Neural crest cell (in vitro differentiated cells): ENCODE measurements around the gene ATP8B1. TPM values are rescaled to one million over a fixed set of nuclear protein-coding genes. Genes with fewer than 3 reads are reported as not detected.

ENCODE experiments used
- DNase-seq: peaks from one replicate; pipeline ENCODE4 v3.0.0; 2021; ENCODE audit warnings: low read depth, mixed read lengths, low spot score
- H3K27ac Mint-ChIP-seq: one replicate; pipeline ENCODE4 v1.8.0; 2021; ENCODE audit warnings: mild to moderate bottlenecking, mixed read lengths; ENCODE audit not compliant: unreplicated experiment
- H3K27me3 Mint-ChIP-seq: 2 replicates; pipeline ENCODE4 v1.8.0; 2021; ENCODE audit warnings: low read depth, mild to moderate bottlenecking, mixed read lengths
- H3K36me3 Mint-ChIP-seq: 2 replicates; pipeline ENCODE4 v1.8.0; 2021; ENCODE audit warnings: low read depth, mild to moderate bottlenecking, mixed read lengths
- H3K4me1 Mint-ChIP-seq: 2 replicates; pipeline ENCODE4 v1.8.0; 2021; ENCODE audit warnings: mixed read lengths
- H3K4me3 Mint-ChIP-seq: one replicate; pipeline ENCODE4 v1.8.0; 2021; ENCODE audit warnings: mild to moderate bottlenecking, mixed read lengths
- H3K9me3 Mint-ChIP-seq: 2 replicates; pipeline ENCODE4 v1.8.0; 2021; ENCODE audit warnings: mixed read lengths
- CTCF ChIP-seq: fragments of 200-600 bp; sonication (generic); conservative IDR thresholded peaks from 2 replicates; pipeline ENCODE4 v1.5.0; 2021; ENCODE audit warnings: antibody characterized with exemption, mild to moderate bottlenecking
- total RNA-seq: library from RNA; stranded (reverse); gene quantifications from 2 replicates; pipeline ENCODE4 v1.2.1, GENCODE V29; 2021

Gene ATP8B1
- total RNA-seq, 1 donor from 2014 or later = 0.05 TPM

- DNase-seq = no peak
- TF ChIP-seq CTCF = no peak
- H3K36me3 Mint-ChIP-seq = no peaks in the 10 kb centered on the region
- no peak overlapping the region for H3K27ac Mint-ChIP-seq
- peaks cover 13% of the 10 kb centered on the region for H3K4me1 Mint-ChIP-seq
- peaks cover 3% of the 10 kb centered on the region for H3K27me3 Mint-ChIP-seq
- H3K4me3 Mint-ChIP-seq = no peak overlapping the region
- H3K9me3 Mint-ChIP-seq = no peaks in the 10 kb centered on the region
Observed at GRCh38 chr18:57791192-57791591, 11.9 kb downstream of the ATP8B1 start.

GRCh38 chr18:57790316-57790715 lies 12.8 kb downstream of the ATP8B1 start:
- no peak overlapping the region for H3K27ac Mint-ChIP-seq
- H3K36me3 Mint-ChIP-seq = no peaks in the 10 kb centered on the region
- H3K9me3 Mint-ChIP-seq = no peaks in the 10 kb centered on the region
- H3K27me3 Mint-ChIP-seq = peaks cover 3% of the 10 kb centered on the region
- H3K4me1 Mint-ChIP-seq = peaks cover 11% of the 10 kb centered on the region
- TF ChIP-seq CTCF = no peak
- no peak overlapping the region for H3K4me3 Mint-ChIP-seq
- DNase-seq = no peak

GRCh38 chr18:57789759-57790158 lies 13.4 kb downstream of the ATP8B1 start:
- H3K4me1 Mint-ChIP-seq = peaks cover 11% of the 10 kb centered on the region
- no peak for TF ChIP-seq CTCF
- peaks cover 3% of the 10 kb centered on the region for H3K27me3 Mint-ChIP-seq
- DNase-seq = no peak
- H3K27ac Mint-ChIP-seq = no peak overlapping the region
- H3K4me3 Mint-ChIP-seq = no peak overlapping the region
- no peaks in the 10 kb centered on the region for H3K9me3 Mint-ChIP-seq
- H3K36me3 Mint-ChIP-seq = no peaks in the 10 kb centered on the region

- Mint-ChIP-seq H3K27ac (no peak overlapping the region), H3K4me1 (peaks cover 14% of the 10 kb centered on the region)
Observed at GRCh38 chr18:57789090-57789489, 14.0 kb downstream of the ATP8B1 start.

GRCh38 chr18:57787068-57787685 lies 15.9 kb downstream of the ATP8B1 start:
- Mint-ChIP-seq H3K27ac (no peak overlapping the region), H3K9me3 (no peaks in the 10 kb centered on the region), H3K36me3 (no peaks in the 10 kb centered on the region), H3K4me1 (peaks cover 8% of the 10 kb centered on the region), H3K27me3 (no peaks in the 10 kb centered on the region), H3K4me3 (no peak overlapping the region)
- no peak for TF ChIP-seq CTCF
- DNase-seq = no peak

More at GRCh38 chr18:57789090-57789489, 14.0 kb downstream of the ATP8B1 start:
- DNase-seq = no peak
- Mint-ChIP-seq H3K9me3 (no peaks in the 10 kb centered on the region), H3K4me3 (no peak overlapping the region), H3K27me3 (peaks cover 3% of the 10 kb centered on the region), H3K36me3 (no peaks in the 10 kb centered on the region)
- no peak for TF ChIP-seq CTCF
